Chondrocyte (in vitro differentiated cells): Measurements from ENCODE around the gene P3H1. TPM values are rescaled to one million over a fixed set of nuclear protein-coding genes. Genes with fewer than 3 reads are reported as not detected.
A peak's percentile ranks its signal among the peaks of the same experiment; 100 is the strongest.

Source experiments
- DNase-seq: peaks from one replicate; pipeline ENCODE4 v3.0.0; 2021; ENCODE audit warnings: mixed read lengths, low spot score
- H3K27ac Mint-ChIP-seq: one replicate; pipeline ENCODE4 v1.8.0; 2021; ENCODE audit warnings: mild to moderate bottlenecking, moderate library complexity, mixed read lengths; ENCODE audit not compliant: unreplicated experiment
- H3K27me3 Mint-ChIP-seq: 2 replicates; pipeline ENCODE4 v1.8.0; 2021; ENCODE audit warnings: low read depth, mixed read lengths
- H3K36me3 Mint-ChIP-seq: 2 replicates; pipeline ENCODE4 v1.8.0; 2021; ENCODE audit warnings: low read depth, mixed read lengths
- H3K4me1 Mint-ChIP-seq: 2 replicates; pipeline ENCODE4 v1.8.0; 2021; ENCODE audit warnings: low read depth, mild to moderate bottlenecking, mixed read lengths
- H3K4me3 Mint-ChIP-seq: one replicate; pipeline ENCODE4 v1.8.0; 2021; ENCODE audit warnings: mild to moderate bottlenecking, moderate library complexity, mixed read lengths; ENCODE audit not compliant: unreplicated experiment
- H3K9me3 Mint-ChIP-seq: 2 replicates; pipeline ENCODE4 v1.8.0; 2021; ENCODE audit warnings: low read depth, mixed read lengths
- CTCF ChIP-seq: fragments of 200-600 bp; sonication (generic); IDR thresholded peaks from 2 replicates; pipeline ENCODE4 v1.5.0; 2021; ENCODE audit warnings: antibody characterized with exemption, mild to moderate bottlenecking, moderate library complexity
- total RNA-seq: library from RNA; stranded (reverse); gene quantifications from 3 replicates; pipeline ENCODE4 v1.2.1, GENCODE V29; 2021

Gene P3H1
- total RNA-seq, 1 donor from 2014 or later = 278 TPM

GRCh38 chr1:42788021-42788420 lies 21.2 kb upstream of the P3H1 start:
- Mint-ChIP-seq H3K27me3 (no peaks in the 10 kb centered on the region), H3K9me3 (no peaks in the 10 kb centered on the region), H3K36me3 (peaks cover 4% of the 10 kb centered on the region), H3K4me1 (no peaks in the 10 kb centered on the region), H3K4me3 (no peak overlapping the region), H3K27ac (peak overlapping the region; percentile 22)
- DNase-seq = no peak
- TF ChIP-seq CTCF = no peak

- H3K27me3 Mint-ChIP-seq = no peaks in the 10 kb centered on the region
- peaks cover 9% of the 10 kb centered on the region for H3K36me3 Mint-ChIP-seq
- H3K27ac Mint-ChIP-seq = no peak overlapping the region
- no peak for DNase-seq
- TF ChIP-seq CTCF = no peak
- H3K9me3 Mint-ChIP-seq = no peaks in the 10 kb centered on the region
- no peak overlapping the region for H3K4me3 Mint-ChIP-seq
- H3K4me1 Mint-ChIP-seq = no peaks in the 10 kb centered on the region
Observed at GRCh38 chr1:42786097-42786496, 19.3 kb upstream of the P3H1 start.

GRCh38 chr1:42784946-42785693 lies 18.3 kb upstream of the P3H1 start, which contains the start of gene TMEM269:
TSS of gene TMEM269 (plus strand) at chr1:42784991. CDS start at chr1:42789894, 4,903 bp downstream.
- no peak for TF ChIP-seq CTCF
- H3K27me3 Mint-ChIP-seq = no peaks in the 10 kb centered on the region
- no peaks in the 10 kb centered on the region for H3K9me3 Mint-ChIP-seq
- H3K36me3 Mint-ChIP-seq = peaks cover 14% of the 10 kb centered on the region
- no peak within 1 kb of the TSS for H3K27ac Mint-ChIP-seq
- no peak for DNase-seq
- no peak within 1 kb of the TSS for H3K4me3 Mint-ChIP-seq
- H3K4me1 Mint-ChIP-seq = no peaks in the 10 kb centered on the region

- TF ChIP-seq CTCF = no peak
- Mint-ChIP-seq H3K4me1 (no peaks in the 10 kb centered on the region), H3K4me3 (no peak overlapping the region), H3K27ac (no peak overlapping the region), H3K27me3 (no peaks in the 10 kb centered on the region), H3K9me3 (no peaks in the 10 kb centered on the region), H3K36me3 (peaks cover 14% of the 10 kb centered on the region)
- DNase-seq = no peak
Observed at GRCh38 chr1:42784547-42784945, 17.7 kb upstream of the P3H1 start.

GRCh38 chr1:42783092-42783491 lies 16.3 kb upstream of the P3H1 start:
- Mint-ChIP-seq H3K4me3 (no peak overlapping the region), H3K9me3 (no peaks in the 10 kb centered on the region), H3K27ac (no peak overlapping the region), H3K4me1 (no peaks in the 10 kb centered on the region), H3K27me3 (no peaks in the 10 kb centered on the region), H3K36me3 (peaks cover 19% of the 10 kb centered on the region)
- TF ChIP-seq CTCF = no peak
- no peak for DNase-seq
